ENCODE data around the gene SOBP.

SOBP gene

DNA sequence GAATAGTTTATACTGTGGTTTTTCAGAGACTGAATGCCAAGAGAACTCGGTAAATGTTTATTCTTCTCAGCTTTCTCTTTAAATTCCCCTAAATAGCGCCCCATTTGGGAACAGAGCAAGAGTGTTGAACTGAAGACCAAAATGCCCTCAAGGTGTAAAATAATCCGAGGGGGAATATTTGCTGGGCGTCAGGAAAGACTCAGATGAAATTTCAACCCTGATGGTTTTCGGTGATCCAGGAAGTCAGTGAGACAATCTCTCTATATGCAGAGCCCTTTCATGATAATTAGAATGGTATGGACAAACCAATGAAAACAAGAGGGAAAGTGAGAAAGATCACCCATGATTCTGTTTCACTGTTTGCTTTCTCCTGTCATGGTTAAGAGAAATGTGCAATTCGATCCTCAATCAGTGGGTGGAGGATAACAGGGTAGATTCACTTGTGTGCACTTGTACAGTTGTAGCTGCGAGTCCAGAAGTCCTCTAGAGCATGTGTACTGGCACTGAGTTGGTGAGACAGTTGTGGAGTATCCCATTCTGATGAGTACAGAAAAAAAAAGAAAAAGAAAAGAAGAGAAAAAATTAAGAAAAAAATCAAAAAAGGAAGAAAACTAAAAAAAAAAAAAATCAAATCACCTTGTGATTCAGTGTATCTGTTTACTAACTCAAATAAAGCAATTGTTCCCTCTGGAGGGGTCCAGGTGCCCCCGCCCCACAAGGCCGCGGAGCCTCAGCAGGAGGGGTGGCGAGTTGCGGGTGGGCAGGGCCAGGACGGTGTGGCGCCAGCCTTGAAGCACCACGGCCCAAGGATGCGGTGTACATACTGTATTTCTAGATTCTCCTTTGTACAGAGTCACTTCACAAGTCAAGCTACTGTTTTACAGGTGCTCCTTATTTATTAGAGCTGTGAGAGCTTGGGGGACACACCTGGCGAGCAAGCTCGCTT is 169.3 kb downstream of the SOBP start (continued):
- TF ChIP-seq ZNF792 (tag by site-specific recombination; IDR thresholded peaks at IDR 0.05) (0 out of 2 replicates have a peak, but pooled peaks have one; percentile 13), ZNF366 (tag by site-specific recombination; conservative IDR thresholded peaks at IDR 0.05) (peak; percentile 70; the same call in 1 of the 2 replicates), ZNF670 (tag by site-specific recombination; IDR thresholded peaks at IDR 0.05; ENCODE audit: low read depth) (no peak), ZFP37 (tag by site-specific recombination; IDR thresholded peaks at IDR 0.05) (no peak), GLIS1 (tag by site-specific recombination; IDR thresholded peaks at IDR 0.05) (no peak), ZNF292 (tag by site-specific recombination; IDR thresholded peaks at IDR 0.05; ENCODE audit: borderline replicate concordance, low read depth) (no peak), BCL11A (tag by site-specific recombination; IDR thresholded peaks at IDR 0.05; ENCODE audit: low read depth) (peak; percentile 93; the same call in 1 of the 2 replicates), BCL11B (tag by site-specific recombination; IDR thresholded peaks at IDR 0.05; ENCODE audit: low read depth) (no peak), REPIN1 (tag by site-specific recombination; IDR thresholded peaks at IDR 0.05; ENCODE audit: low read depth) (no peak), SP2 (tag by site-specific recombination; IDR thresholded peaks at IDR 0.05) (peak; percentile 52), ZNF423 (tag by site-specific recombination; IDR thresholded peaks at IDR 0.05) (no peak), ZNF654 (tag by site-specific recombination; IDR thresholded peaks at IDR 0.05; ENCODE audit: low read depth) (no peak), ZNF114 (tag by site-specific recombination; IDR thresholded peaks at IDR 0.05) (no peak), ZNF404 (tag by site-specific recombination; IDR thresholded peaks at IDR 0.05) (no peak), ZIC2 (tag by site-specific recombination; IDR thresholded peaks at IDR 0.05) (no peak), SCRT1 (tag by site-specific recombination; IDR thresholded peaks at IDR 0.05; ENCODE audit: borderline replicate concordance) (peak; percentile 85; the same call in 1 of the 2 replicates), ZNF600 (tag by site-specific recombination; IDR thresholded peaks at IDR 0.05) (peak; percentile 97)
- TF ChIP-seq, protein P1, sequence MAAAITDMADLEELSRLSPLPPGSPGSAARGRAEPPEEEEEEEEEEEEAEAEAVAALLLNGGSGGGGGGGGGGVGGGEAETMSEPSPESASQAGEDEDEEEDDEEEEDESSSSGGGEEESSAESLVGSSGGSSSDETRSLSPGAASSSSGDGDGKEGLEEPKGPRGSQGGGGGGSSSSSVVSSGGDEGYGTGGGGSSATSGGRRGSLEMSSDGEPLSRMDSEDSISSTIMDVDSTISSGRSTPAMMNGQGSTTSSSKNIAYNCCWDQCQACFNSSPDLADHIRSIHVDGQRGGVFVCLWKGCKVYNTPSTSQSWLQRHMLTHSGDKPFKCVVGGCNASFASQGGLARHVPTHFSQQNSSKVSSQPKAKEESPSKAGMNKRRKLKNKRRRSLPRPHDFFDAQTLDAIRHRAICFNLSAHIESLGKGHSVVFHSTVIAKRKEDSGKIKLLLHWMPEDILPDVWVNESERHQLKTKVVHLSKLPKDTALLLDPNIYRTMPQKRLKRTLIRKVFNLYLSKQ (tag by site-specific recombination; IDR thresholded peaks at IDR 0.05; ENCODE audit: borderline replicate concordance), result no peak
- TF ChIP-seq, protein P2, sequence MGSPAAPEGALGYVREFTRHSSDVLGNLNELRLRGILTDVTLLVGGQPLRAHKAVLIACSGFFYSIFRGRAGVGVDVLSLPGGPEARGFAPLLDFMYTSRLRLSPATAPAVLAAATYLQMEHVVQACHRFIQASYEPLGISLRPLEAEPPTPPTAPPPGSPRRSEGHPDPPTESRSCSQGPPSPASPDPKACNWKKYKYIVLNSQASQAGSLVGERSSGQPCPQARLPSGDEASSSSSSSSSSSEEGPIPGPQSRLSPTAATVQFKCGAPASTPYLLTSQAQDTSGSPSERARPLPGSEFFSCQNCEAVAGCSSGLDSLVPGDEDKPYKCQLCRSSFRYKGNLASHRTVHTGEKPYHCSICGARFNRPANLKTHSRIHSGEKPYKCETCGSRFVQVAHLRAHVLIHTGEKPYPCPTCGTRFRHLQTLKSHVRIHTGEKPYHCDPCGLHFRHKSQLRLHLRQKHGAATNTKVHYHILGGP (tag by site-specific recombination; IDR thresholded peaks at IDR 0.05), result no peak
- TF ChIP-seq, protein P3, sequence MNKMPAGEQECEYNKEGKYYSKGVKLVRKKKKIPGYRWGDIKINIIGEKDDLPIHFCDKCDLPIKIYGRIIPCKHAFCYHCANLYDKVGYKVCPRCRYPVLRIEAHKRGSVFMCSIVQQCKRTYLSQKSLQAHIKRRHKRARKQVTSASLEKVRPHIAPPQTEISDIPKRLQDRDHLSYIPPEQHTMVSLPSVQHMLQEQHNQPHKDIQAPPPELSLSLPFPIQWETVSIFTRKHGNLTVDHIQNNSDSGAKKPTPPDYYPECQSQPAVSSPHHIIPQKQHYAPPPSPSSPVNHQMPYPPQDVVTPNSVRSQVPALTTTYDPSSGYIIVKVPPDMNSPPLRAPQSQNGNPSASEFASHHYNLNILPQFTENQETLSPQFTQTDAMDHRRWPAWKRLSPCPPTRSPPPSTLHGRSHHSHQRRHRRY (tag by site-specific recombination; IDR thresholded peaks at IDR 0.05), result no peak
- TF ChIP-seq, protein P4, sequence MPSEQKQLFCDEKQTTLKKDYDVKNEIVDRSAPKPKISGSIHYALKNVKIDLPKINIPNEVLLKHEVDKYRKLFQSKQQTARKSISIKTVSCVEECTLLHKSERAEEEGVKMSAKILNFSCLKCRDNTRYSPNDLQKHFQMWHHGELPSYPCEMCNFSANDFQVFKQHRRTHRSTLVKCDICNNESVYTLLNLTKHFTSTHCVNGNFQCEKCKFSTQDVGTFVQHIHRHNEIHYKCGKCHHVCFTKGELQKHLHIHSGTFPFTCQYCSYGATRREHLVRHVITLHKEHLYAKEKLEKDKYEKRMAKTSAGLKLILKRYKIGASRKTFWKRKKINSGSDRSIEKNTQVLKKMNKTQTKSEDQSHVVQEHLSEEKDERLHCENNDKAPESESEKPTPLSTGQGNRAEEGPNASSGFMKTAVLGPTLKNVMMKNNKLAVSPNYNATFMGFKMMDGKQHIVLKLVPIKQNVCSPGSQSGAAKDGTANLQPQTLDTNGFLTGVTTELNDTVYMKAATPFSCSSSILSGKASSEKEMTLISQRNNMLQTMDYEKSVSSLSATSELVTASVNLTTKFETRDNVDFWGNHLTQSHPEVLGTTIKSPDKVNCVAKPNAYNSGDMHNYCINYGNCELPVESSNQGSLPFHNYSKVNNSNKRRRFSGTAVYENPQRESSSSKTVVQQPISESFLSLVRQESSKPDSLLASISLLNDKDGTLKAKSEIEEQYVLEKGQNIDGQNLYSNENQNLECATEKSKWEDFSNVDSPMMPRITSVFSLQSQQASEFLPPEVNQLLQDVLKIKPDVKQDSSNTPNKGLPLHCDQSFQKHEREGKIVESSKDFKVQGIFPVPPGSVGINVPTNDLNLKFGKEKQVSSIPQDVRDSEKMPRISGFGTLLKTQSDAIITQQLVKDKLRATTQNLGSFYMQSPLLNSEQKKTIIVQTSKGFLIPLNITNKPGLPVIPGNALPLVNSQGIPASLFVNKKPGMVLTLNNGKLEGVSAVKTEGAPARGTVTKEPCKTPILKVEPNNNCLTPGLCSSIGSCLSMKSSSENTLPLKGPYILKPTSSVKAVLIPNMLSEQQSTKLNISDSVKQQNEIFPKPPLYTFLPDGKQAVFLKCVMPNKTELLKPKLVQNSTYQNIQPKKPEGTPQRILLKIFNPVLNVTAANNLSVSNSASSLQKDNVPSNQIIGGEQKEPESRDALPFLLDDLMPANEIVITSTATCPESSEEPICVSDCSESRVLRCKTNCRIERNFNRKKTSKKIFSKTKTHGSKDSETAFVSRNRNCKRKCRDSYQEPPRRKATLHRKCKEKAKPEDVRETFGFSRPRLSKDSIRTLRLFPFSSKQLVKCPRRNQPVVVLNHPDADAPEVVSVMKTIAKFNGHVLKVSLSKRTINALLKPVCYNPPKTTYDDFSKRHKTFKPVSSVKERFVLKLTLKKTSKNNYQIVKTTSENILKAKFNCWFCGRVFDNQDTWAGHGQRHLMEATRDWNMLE (tag by site-specific recombination; conservative IDR thresholded peaks at IDR 0.05; ENCODE audit: low read depth), result peak; percentile 17; the same call in 1 of the 2 replicates
- TF ChIP-seq, protein P5, sequence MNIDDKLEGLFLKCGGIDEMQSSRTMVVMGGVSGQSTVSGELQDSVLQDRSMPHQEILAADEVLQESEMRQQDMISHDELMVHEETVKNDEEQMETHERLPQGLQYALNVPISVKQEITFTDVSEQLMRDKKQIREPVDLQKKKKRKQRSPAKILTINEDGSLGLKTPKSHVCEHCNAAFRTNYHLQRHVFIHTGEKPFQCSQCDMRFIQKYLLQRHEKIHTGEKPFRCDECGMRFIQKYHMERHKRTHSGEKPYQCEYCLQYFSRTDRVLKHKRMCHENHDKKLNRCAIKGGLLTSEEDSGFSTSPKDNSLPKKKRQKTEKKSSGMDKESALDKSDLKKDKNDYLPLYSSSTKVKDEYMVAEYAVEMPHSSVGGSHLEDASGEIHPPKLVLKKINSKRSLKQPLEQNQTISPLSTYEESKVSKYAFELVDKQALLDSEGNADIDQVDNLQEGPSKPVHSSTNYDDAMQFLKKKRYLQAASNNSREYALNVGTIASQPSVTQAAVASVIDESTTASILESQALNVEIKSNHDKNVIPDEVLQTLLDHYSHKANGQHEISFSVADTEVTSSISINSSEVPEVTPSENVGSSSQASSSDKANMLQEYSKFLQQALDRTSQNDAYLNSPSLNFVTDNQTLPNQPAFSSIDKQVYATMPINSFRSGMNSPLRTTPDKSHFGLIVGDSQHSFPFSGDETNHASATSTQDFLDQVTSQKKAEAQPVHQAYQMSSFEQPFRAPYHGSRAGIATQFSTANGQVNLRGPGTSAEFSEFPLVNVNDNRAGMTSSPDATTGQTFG (tag by site-specific recombination; IDR thresholded peaks at IDR 0.05; ENCODE audit: borderline replicate concordance), result no peak
- TF ChIP-seq, protein P6, sequence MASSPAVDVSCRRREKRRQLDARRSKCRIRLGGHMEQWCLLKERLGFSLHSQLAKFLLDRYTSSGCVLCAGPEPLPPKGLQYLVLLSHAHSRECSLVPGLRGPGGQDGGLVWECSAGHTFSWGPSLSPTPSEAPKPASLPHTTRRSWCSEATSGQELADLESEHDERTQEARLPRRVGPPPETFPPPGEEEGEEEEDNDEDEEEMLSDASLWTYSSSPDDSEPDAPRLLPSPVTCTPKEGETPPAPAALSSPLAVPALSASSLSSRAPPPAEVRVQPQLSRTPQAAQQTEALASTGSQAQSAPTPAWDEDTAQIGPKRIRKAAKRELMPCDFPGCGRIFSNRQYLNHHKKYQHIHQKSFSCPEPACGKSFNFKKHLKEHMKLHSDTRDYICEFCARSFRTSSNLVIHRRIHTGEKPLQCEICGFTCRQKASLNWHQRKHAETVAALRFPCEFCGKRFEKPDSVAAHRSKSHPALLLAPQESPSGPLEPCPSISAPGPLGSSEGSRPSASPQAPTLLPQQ (tag by site-specific recombination; IDR thresholded peaks at IDR 0.05), result 0 out of 2 replicates have a peak, but pooled peaks have one; percentile 28

Measured in HEK293 (cell line).